HEK293 (cell line): ENCODE results near the gene PRELID1.
A peak's percentile ranks its signal among the peaks of the same experiment; 100 is the strongest.

Experiments used
- CTCF ChIA-PET: fragments of 350-600 bp; formaldehyde crosslinking; extraction: SDS; loops from one replicate; lab custom pipeline; 2021; ENCODE audit warnings: antibody characterized with exemption; lab: Yijun Ruan, JAX
- POLR2A ChIA-PET: fragments of 300-600 bp; formaldehyde crosslinking; extraction: SDS; loops from one replicate; lab custom pipeline; 2020; ENCODE audit warnings: antibody characterized with exemption, inconsistent platforms; lab: Yijun Ruan, JAX
- H3K27ac ChIP-seq: fragments of 200-500 bp; sonication (Bioruptor generic); 2 replicates; pipeline ENCODE4 v1.5.1; 2014; ENCODE audit warnings: low read depth, low read length, control low read depth, inconsistent platforms; ENCODE audit errors: extremely low read depth
- H3K36me3 ChIP-seq, 2 experiments: fragments of 200-500 bp in 1 of 2; sonication (Bioruptor generic) in 1 of 2; 1 replicate in 1 of 2; 2 replicates in 1 of 2; pipeline ENCODE4 v1.5.1; 2014 to 2017; ENCODE audit warnings: inconsistent platforms in 2 of 2, low read length in 2 of 2; ENCODE audit not compliant: control insufficient read depth in 2 of 2, insufficient read depth in 1 of 2
- H3K4me1 ChIP-seq: fragments of 200-500 bp; sonication (Bioruptor generic); 2 replicates; pipeline ENCODE4 v1.5.1; 2014; ENCODE audit warnings: mild to moderate bottlenecking, low read length, inconsistent platforms; ENCODE audit not compliant: control insufficient read depth, insufficient read depth
- H3K4me3 ChIP-seq: 2 replicates; pipeline ENCODE4 v1.5.1; 2011; ENCODE audit warnings: low read depth, mild to moderate bottlenecking, control low read depth, low read length, moderate library complexity
- H3K9me3 ChIP-seq: fragments of 200-500 bp; sonication (Bioruptor generic); 2 replicates; pipeline ENCODE4 v1.5.1; 2014; ENCODE audit warnings: low read depth, low read length, inconsistent platforms; ENCODE audit not compliant: control insufficient read depth, insufficient read depth
- KLF8 ChIP-seq: fragments of 450-650 bp; formaldehyde crosslinking; IDR thresholded peaks from 2 replicates; pipeline ENCODE4 v1.5.1; 2016; ENCODE audit warnings: missing biosample characterization, missing genetic modification characterization
- MYNN ChIP-seq: fragments of 450-650 bp; formaldehyde crosslinking; IDR thresholded peaks from 2 replicates; pipeline ENCODE4 v1.5.1; 2016; ENCODE audit warnings: missing biosample characterization, missing genetic modification characterization, borderline replicate concordance
- MZF1 ChIP-seq: fragments of 450-650 bp; formaldehyde crosslinking; IDR thresholded peaks from 2 replicates; pipeline ENCODE4 v1.5.1; 2017; ENCODE audit warnings: missing biosample characterization, missing genetic modification characterization, borderline replicate concordance
- SCRT2 ChIP-seq: fragments of 450-650 bp; formaldehyde crosslinking; IDR thresholded peaks from 2 replicates; pipeline ENCODE4 v1.5.1; 2016; ENCODE audit warnings: missing biosample characterization, missing genetic modification characterization
- ZBTB1 ChIP-seq: fragments of 450-650 bp; formaldehyde crosslinking; IDR thresholded peaks from 2 replicates; pipeline ENCODE4 v1.5.1; 2016; ENCODE audit warnings: missing biosample characterization, missing genetic modification characterization
- ZBTB10 ChIP-seq: fragments of 450-650 bp; formaldehyde crosslinking; IDR thresholded peaks from 2 replicates; pipeline ENCODE4 v1.5.1; 2016; ENCODE audit warnings: missing biosample characterization, missing genetic modification characterization
- ZBTB17 ChIP-seq: fragments of 450-650 bp; formaldehyde crosslinking; IDR thresholded peaks from 2 replicates; pipeline ENCODE4 v1.5.1; 2016; ENCODE audit warnings: missing biosample characterization, missing genetic modification characterization
- ZNF114 ChIP-seq: fragments of 450-650 bp; formaldehyde crosslinking; IDR thresholded peaks from 2 replicates; pipeline ENCODE4 v1.5.0; 2017; ENCODE audit warnings: missing biosample characterization, missing genetic modification characterization
- ZNF121 ChIP-seq: fragments of 450-650 bp; formaldehyde crosslinking; IDR thresholded peaks from 2 replicates; pipeline ENCODE4 v1.5.1; 2016; ENCODE audit warnings: missing biosample characterization, missing genetic modification characterization
- ZNF184 ChIP-seq: fragments of 450-650 bp; IDR thresholded peaks from 2 replicates; pipeline ENCODE4 v1.5.1; 2018; ENCODE audit warnings: missing biosample characterization, mild to moderate bottlenecking, missing genetic modification characterization
- ZNF311 ChIP-seq: fragments of 450-650 bp; formaldehyde crosslinking; IDR thresholded peaks from 2 replicates; pipeline ENCODE4 v1.5.1; 2017; ENCODE audit warnings: missing biosample characterization, missing genetic modification characterization, borderline replicate concordance
- ZNF335 ChIP-seq: fragments of 450-650 bp; formaldehyde crosslinking; conservative IDR thresholded peaks from 2 replicates; pipeline ENCODE4 v1.5.1; 2016; ENCODE audit warnings: missing biosample characterization, missing genetic modification characterization
- ZNF623 ChIP-seq: fragments of 450-650 bp; formaldehyde crosslinking; IDR thresholded peaks from 2 replicates; pipeline ENCODE4 v1.5.1; 2016; ENCODE audit warnings: missing biosample characterization, missing genetic modification characterization
- ZNF776 ChIP-seq: fragments of 450-650 bp; formaldehyde crosslinking; IDR thresholded peaks from 2 replicates; pipeline ENCODE4 v1.5.0; 2017; ENCODE audit warnings: missing biosample characterization, missing genetic modification characterization, borderline replicate concordance
- TF ChIP-seq, protein P1 (sequence below): fragments of 450-650 bp; formaldehyde crosslinking; conservative IDR thresholded peaks from 2 replicates; pipeline ENCODE4 v1.5.1; 2016; ENCODE audit warnings: low read depth, missing biosample characterization, missing genetic modification characterization

PRELID1 gene

DNA sequence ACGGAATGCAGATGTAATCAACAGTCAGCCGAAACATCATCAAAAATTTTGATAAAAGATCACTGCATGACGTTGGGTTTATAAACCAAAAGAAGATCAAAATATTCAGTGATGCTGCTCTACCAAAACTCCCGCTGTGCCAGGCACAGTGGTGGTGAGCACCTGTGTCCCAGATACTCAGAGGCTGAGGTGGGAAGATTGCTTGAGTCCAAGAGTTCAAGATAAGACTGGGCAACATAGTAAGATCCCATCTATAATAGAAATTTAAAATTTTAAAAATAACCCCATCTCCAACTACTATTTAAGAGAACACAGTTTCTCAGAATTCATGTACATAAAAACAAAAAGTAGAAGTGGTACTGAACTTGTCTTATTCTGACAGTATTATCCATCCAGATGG is 44.1 kb downstream of the PRELID1 start:
- peaks cover 20% of the 10 kb centered on the region; the same call in 1 of the 2 replicates for H3K4me1 ChIP-seq
- H3K4me3 ChIP-seq, result no peak overlapping the region
- TF ChIP-seq ZNF121 (peak; percentile 94), KLF8 (tag by site-specific recombination) (no peak), ZBTB10 (tag by site-specific recombination) (no peak), ZNF776 (tag by site-specific recombination) (no peak), ZNF114 (tag by site-specific recombination) (no peak), ZNF184 (tag by site-specific recombination) (no peak), ZNF311 (no peak)
- no peaks in the 10 kb centered on the region for H3K9me3 ChIP-seq
- H3K36me3 ChIP-seq, result peaks cover 24 to 34% of the 10 kb centered on the region in 2 experiments
- H3K27ac ChIP-seq, result no peak overlapping the region
- POLR2A ChIA-PET, result no interaction called here
- CTCF ChIA-PET, result interaction anchor here (0.6 to 2.0 kb wide), 2 partner anchors 22 to 38 kb away, joined by 4 to 6 read pairs; no protein-coding TSS in a partner anchor

DNA sequence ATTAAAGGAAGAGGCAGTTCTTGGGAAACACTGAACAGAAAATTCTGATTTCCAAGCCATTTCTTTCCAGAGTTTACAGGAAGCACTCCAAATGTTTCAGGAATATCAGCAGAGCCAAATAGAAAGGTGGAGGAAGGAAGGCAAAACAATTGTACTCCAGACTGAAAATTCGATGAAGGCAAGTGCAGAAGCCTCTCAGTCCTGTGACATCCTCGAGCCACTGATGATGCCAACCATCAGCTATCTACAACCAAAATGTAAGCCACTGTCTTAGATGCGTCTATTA is 45.7 kb downstream of the PRELID1 start:
- no peak overlapping the region for H3K4me3 ChIP-seq
- no peaks in the 10 kb centered on the region for H3K9me3 ChIP-seq
- no peak overlapping the region; the same call in 1 of the 2 replicates for H3K27ac ChIP-seq
- ChIA-PET CTCF (interaction anchor here (0.6 to 3.1 kb wide), 5 partner anchors 8 to 77 kb away, joined by 3 to 9 read pairs (median 3); partner anchors contain the start of genes GRK6 and RGS14), POLR2A (interaction anchor here (0.7 kb wide), 2 partner anchors 19 to 40 kb away, joined by 3 to 4 read pairs; no protein-coding TSS in a partner anchor)
- H3K4me1 ChIP-seq, result peaks cover 20% of the 10 kb centered on the region; the same call in 1 of the 2 replicates
- peak; percentile 40; the same call in 1 of the 2 replicates for TF ChIP-seq ZNF335 (tag by site-specific recombination)
- TF ChIP-seq ZBTB17 (tag by site-specific recombination), result peak; percentile 95
- TF ChIP-seq MYNN (tag by site-specific recombination), result no peak
- TF ChIP-seq ZBTB1 (tag by site-specific recombination), result 0 out of 2 replicates have a peak, but pooled peaks have one; percentile 17
- peaks cover 14 to 28% of the 10 kb centered on the region in 2 experiments; a peak in 2 of 3 replicates for H3K36me3 ChIP-seq

DNA sequence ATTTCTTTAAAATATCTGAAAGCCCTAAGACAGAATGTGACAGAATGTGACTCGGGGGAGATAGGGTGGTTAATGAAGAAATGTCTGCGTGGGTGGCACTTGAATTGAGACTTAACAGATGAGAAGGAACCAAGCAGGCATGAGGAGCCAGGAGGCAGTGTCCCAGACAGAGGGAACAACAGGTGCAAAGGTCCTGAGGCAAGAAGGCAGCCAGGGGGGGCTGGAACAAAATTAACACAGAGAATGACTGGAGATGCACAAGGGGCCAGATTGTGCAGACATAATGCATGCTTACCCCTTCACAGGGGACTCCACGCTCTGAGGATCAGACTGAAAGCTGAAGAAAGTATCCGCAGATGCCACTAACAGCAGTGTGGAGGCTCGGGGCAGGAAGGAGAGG is 46.2 kb downstream of the PRELID1 start:
- peaks cover 20% of the 10 kb centered on the region; the same call in 1 of the 2 replicates for H3K4me1 ChIP-seq
- H3K36me3 ChIP-seq, result peaks cover 9 to 26% of the 10 kb centered on the region in 2 experiments; a peak in 2 of 3 replicates
- no peak overlapping the region for H3K27ac ChIP-seq
- H3K4me3 ChIP-seq, result peak overlapping the region; percentile 61; the same call in 1 of the 2 replicates
- peak; percentile 80 for TF ChIP-seq SCRT2 (tag by site-specific recombination)
- TF ChIP-seq, protein P1, sequence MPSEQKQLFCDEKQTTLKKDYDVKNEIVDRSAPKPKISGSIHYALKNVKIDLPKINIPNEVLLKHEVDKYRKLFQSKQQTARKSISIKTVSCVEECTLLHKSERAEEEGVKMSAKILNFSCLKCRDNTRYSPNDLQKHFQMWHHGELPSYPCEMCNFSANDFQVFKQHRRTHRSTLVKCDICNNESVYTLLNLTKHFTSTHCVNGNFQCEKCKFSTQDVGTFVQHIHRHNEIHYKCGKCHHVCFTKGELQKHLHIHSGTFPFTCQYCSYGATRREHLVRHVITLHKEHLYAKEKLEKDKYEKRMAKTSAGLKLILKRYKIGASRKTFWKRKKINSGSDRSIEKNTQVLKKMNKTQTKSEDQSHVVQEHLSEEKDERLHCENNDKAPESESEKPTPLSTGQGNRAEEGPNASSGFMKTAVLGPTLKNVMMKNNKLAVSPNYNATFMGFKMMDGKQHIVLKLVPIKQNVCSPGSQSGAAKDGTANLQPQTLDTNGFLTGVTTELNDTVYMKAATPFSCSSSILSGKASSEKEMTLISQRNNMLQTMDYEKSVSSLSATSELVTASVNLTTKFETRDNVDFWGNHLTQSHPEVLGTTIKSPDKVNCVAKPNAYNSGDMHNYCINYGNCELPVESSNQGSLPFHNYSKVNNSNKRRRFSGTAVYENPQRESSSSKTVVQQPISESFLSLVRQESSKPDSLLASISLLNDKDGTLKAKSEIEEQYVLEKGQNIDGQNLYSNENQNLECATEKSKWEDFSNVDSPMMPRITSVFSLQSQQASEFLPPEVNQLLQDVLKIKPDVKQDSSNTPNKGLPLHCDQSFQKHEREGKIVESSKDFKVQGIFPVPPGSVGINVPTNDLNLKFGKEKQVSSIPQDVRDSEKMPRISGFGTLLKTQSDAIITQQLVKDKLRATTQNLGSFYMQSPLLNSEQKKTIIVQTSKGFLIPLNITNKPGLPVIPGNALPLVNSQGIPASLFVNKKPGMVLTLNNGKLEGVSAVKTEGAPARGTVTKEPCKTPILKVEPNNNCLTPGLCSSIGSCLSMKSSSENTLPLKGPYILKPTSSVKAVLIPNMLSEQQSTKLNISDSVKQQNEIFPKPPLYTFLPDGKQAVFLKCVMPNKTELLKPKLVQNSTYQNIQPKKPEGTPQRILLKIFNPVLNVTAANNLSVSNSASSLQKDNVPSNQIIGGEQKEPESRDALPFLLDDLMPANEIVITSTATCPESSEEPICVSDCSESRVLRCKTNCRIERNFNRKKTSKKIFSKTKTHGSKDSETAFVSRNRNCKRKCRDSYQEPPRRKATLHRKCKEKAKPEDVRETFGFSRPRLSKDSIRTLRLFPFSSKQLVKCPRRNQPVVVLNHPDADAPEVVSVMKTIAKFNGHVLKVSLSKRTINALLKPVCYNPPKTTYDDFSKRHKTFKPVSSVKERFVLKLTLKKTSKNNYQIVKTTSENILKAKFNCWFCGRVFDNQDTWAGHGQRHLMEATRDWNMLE (tag by site-specific recombination), result no peak
- TF ChIP-seq ZNF623, result peak; percentile 96
- no peak for TF ChIP-seq MZF1 (tag by site-specific recombination)
- TF ChIP-seq, all 188 proteins: peak for 2
- no peaks in the 10 kb centered on the region for H3K9me3 ChIP-seq
- CTCF ChIA-PET, result interaction anchor here (0.7 to 3.1 kb wide), 4 partner anchors 31 to 77 kb away, joined by 3 to 9 read pairs (median 5); partner anchors contain the start of gene GRK6
- POLR2A ChIA-PET, result interaction anchor here (0.9 to 3.0 kb wide), 2 partner anchors 13 to 21 kb away, joined by 4 to 26 read pairs; no protein-coding TSS in a partner anchor
